Measurements from ENCODE around the gene DHCR7.
A peak's percentile ranks its signal among the peaks of the same experiment; 100 is the strongest.

DHCR7 gene

DNA sequence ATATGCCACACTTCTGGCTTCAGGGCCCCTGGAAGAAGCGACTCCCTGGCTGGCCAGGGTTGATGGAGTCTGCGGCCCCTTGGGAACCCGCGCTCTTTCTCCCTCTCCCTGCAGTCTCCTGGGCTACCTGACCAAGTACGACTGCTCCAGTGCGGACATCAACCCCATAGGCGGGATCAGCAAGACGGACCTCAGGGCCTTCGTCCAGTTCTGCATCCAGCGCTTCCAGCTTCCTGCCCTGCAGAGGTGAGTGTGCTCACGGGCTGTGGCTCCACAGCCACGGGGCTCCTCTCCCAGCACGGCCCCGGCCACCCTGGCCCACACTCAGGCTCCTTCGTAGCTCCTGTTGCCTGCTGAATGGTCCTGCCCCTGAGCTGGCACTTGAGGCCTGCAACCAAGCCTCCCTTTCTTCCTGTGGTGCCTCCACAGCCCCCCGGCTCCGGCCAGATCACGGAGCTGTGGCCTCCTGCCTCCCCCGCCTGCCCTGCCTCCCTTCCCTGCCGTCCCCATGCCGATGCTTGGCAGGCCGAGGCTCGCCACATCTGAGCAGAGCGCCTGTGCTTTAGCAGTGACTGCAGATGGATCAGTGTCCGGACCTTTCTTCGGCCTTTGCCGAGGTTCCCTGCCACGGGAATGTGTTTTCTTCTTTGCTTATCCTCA lies 42.7 kb upstream of the DHCR7 start:
- H3K4me3 ChIP-seq (ENCODE audit: low read depth, low read length), result no peak overlapping the region
- in situ Hi-C loops (cut with HindIII; ENCODE audit: low sequenced_read_pairs), result no loop called here
- no peak for DNase-seq (ENCODE audit: low read depth, low spot score)
- no peak for TF ChIP-seq CTCF (IDR thresholded peaks at IDR 0.05; ENCODE audit: low read depth, low read length)

GRCh38 chr11:71490044-71490730 lies 42.0 kb upstream of the DHCR7 start:
- no peak overlapping the region for H3K4me3 ChIP-seq (ENCODE audit: low read depth, low read length)
- no peak for DNase-seq (ENCODE audit: low read depth, low spot score)
- in situ Hi-C loops (cut with HindIII; ENCODE audit: low sequenced_read_pairs), result no loop called here
- TF ChIP-seq CTCF (IDR thresholded peaks at IDR 0.05; ENCODE audit: low read depth, low read length), result no peak

GRCh38 chr11:71489311-71490043 lies 41.3 kb upstream of the DHCR7 start:
- no peak overlapping the region for H3K4me3 ChIP-seq (ENCODE audit: low read depth, low read length)
- in situ Hi-C loops (cut with HindIII; ENCODE audit: low sequenced_read_pairs), result no loop called here
- no peak for TF ChIP-seq CTCF (IDR thresholded peaks at IDR 0.05; ENCODE audit: low read depth, low read length)
- DNase-seq (ENCODE audit: low read depth, low spot score), result peak; percentile 43

DNA sequence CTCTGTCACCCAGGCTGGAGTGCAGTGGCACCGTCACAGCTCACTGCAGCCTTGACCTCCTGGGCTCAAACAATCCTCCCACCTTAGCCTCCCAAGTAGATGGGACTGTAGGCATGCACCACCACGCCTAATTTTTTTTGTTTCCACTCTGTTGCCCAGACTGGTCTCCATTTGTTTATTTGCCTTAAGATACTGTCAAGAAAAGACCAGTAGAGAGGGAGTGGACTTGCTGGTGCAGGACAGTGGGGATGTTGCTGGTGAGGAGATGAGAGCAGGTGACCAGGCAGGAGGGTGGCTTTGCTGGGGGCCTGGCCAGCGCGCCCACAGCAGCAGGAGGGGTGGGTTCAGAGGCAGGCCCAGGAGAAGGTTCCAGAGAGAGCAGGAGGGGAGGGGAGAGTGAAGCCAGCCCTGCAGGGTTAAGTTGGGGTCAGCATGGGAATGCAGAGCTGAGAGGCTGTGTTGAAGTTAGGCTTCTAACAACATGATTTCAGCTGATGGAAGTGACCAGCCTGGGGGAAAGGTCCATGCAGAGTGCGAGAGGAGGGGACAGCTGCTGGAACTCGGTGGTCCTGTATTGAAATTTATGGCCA lies 40.6 kb upstream of the DHCR7 start:
- TF ChIP-seq CTCF (IDR thresholded peaks at IDR 0.05; ENCODE audit: low read depth, low read length), result no peak
- in situ Hi-C loops (cut with HindIII; ENCODE audit: low sequenced_read_pairs), result no loop called here

DNA sequence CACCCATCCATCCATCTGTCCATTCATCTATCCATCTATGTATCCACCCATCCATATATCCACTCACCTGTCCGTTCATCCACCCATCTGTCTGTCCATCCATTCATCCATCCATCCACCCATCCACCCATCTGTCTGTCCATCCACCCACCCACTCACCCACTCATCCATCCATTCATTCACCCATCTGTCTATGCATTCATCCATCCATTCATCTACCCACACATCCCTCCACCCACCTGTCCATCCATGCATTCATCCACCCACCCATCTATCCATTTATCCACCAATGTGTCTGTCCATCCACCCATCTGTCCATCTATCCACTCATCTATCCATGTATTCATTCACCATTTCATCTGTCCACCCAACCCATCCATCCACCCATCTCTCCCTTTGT lies 38.1 kb upstream of the DHCR7 start:
- H3K4me3 ChIP-seq (ENCODE audit: low read depth, low read length), result no peak overlapping the region
- in situ Hi-C loops (cut with HindIII; ENCODE audit: low sequenced_read_pairs), result no loop called here
- DNase-seq (ENCODE audit: low read depth, low spot score), result no peak
- no peak for TF ChIP-seq CTCF (IDR thresholded peaks at IDR 0.05; ENCODE audit: low read depth, low read length)

More for the DNA sequence above, 40.6 kb upstream of the DHCR7 start:
- no peak for DNase-seq (ENCODE audit: low read depth, low spot score)
- no peak overlapping the region for H3K4me3 ChIP-seq (ENCODE audit: low read depth, low read length)

- in situ Hi-C loops (cut with HindIII; ENCODE audit: low sequenced_read_pairs), result no loop called here
- no peak overlapping the region for H3K4me3 ChIP-seq (ENCODE audit: low read depth, low read length)
- no peak for TF ChIP-seq CTCF (IDR thresholded peaks at IDR 0.05; ENCODE audit: low read depth, low read length)
- DNase-seq (ENCODE audit: low read depth, low spot score), result no peak
Observed at GRCh38 chr11:71485466-71485865, 37.3 kb upstream of the DHCR7 start.

Data from astrocyte of the spinal cord (primary cell).